KMS-11 (cell line): ENCODE data around the gene SLK.

Experiments used
- H2AFZ ChIP-seq: fragments of 200-600 bp; sonication (generic); 2 replicates; pipeline ENCODE4 v1.6.1; 2016; ENCODE audit warnings: antibody characterized with exemption, mixed run types, low read depth
- H3K27ac ChIP-seq: fragments of 200-600 bp; sonication (generic); 2 replicates; pipeline ENCODE4 v1.6.1; 2016; ENCODE audit warnings: mild to moderate bottlenecking, mixed run types
- H3K27me3 ChIP-seq: fragments of 200-600 bp; sonication (generic); 2 replicates; pipeline ENCODE4 v1.6.1; 2017; ENCODE audit warnings: mild to moderate bottlenecking, low read depth, mixed run types, moderate library complexity; ENCODE audit not compliant: insufficient read depth
- H3K36me3 ChIP-seq: fragments of 200-600 bp; sonication (generic); 2 replicates; pipeline ENCODE4 v1.6.1; 2017; ENCODE audit warnings: mild to moderate bottlenecking, mixed run types; ENCODE audit not compliant: insufficient read depth
- H3K4me1 ChIP-seq: fragments of 200-600 bp; sonication (generic); 2 replicates; pipeline ENCODE4 v1.6.1; 2016; ENCODE audit warnings: mild to moderate bottlenecking, low read depth, mixed run types; ENCODE audit not compliant: poor library complexity, severe bottlenecking
- H3K4me2 ChIP-seq: fragments of 200-600 bp; sonication (generic); 2 replicates; pipeline ENCODE4 v1.7.0; 2016; ENCODE audit warnings: mild to moderate bottlenecking, mixed run types
- H3K4me3 ChIP-seq: fragments of 200-600 bp; sonication (generic); IDR thresholded peaks from 2 replicates; pipeline ENCODE4 v1.6.1; 2017; ENCODE audit warnings: low read depth, low read length, mixed read lengths; ENCODE audit not compliant: insufficient read depth
- H3K79me2 ChIP-seq: fragments of 200-600 bp; sonication (generic); 2 replicates; pipeline ENCODE4 v1.6.1; 2016; ENCODE audit warnings: low read depth, mixed run types; ENCODE audit not compliant: insufficient read depth
- H3K9ac ChIP-seq: fragments of 200-600 bp; sonication (generic); 2 replicates; pipeline ENCODE4 v1.6.1; 2016; ENCODE audit warnings: mild to moderate bottlenecking, mixed run types
- H4K20me1 ChIP-seq: fragments of 200-600 bp; sonication (generic); 2 replicates; pipeline ENCODE4 v1.6.1; 2016; ENCODE audit warnings: mild to moderate bottlenecking, mixed run types; ENCODE audit not compliant: insufficient read depth
- TF ChIP-seq, protein P1 (sequence below): fragments of 200-600 bp; sonication (generic); conservative IDR thresholded peaks from 2 replicates; pipeline ENCODE4 v1.6.1; 2017; ENCODE audit warnings: low read depth, mild to moderate bottlenecking, antibody characterized with exemption, low read length, moderate library complexity, mixed read lengths

Gene SLK

DNA sequence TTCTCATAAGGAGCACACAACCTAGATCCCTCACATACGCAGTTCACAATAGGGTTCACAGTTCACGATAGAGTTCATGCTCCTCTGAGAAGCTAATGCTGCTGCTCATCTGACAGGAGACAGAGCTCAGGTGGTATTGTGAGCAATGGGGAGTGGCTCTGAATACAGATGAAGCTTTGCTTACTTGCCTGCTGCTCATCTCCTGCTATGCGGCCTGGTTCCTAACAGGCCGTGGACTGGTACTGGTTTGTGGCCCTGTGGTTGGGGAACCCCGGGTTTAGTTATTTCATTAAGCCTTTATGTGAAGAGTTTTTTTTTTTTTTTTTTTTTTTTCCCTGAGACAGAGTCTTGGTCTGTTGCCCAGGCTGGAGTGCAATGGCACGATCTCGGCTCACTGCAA, 19.4 kb downstream of the SLK start:
- peaks cover 35% of the 10 kb centered on the region; the same call in 1 of the 2 replicates for H3K79me2 ChIP-seq
- TF ChIP-seq, protein P1, sequence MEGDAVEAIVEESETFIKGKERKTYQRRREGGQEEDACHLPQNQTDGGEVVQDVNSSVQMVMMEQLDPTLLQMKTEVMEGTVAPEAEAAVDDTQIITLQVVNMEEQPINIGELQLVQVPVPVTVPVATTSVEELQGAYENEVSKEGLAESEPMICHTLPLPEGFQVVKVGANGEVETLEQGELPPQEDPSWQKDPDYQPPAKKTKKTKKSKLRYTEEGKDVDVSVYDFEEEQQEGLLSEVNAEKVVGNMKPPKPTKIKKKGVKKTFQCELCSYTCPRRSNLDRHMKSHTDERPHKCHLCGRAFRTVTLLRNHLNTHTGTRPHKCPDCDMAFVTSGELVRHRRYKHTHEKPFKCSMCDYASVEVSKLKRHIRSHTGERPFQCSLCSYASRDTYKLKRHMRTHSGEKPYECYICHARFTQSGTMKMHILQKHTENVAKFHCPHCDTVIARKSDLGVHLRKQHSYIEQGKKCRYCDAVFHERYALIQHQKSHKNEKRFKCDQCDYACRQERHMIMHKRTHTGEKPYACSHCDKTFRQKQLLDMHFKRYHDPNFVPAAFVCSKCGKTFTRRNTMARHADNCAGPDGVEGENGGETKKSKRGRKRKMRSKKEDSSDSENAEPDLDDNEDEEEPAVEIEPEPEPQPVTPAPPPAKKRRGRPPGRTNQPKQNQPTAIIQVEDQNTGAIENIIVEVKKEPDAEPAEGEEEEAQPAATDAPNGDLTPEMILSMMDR, result no peak
- peaks cover 51% of the 10 kb centered on the region for H3K4me1 ChIP-seq

DNA sequence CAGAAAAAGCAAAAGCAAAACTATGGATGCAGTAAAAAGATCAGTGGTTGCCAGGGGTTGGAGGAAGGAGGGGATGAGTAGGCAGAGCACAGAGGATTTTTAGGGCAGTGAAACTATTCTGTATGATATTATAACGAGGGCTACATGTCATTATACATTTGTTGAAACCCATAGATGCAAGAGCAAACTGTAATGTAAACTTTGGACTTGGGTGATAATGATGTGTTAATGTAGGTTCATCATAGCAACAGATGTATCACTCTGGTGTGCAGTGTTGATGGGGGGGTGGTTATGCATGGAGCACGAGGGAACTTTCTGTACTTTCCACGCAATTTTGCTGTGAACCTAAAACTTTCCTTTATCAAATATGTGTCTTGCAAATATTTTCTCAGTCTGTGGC, 23.2 kb downstream of the SLK start:
- Histone ChIP-seq H3K36me3 (no peaks in the 10 kb centered on the region), H3K4me1 (peaks cover 21% of the 10 kb centered on the region), H3K4me2 (no peak overlapping the region), H3K9ac (no peak overlapping the region), H3K27me3 (no peaks in the 10 kb centered on the region), H4K20me1 (no peaks in the 10 kb centered on the region), H3K79me2 (peaks cover 9% of the 10 kb centered on the region; the same call in 1 of the 2 replicates), H2AFZ (no peak overlapping the region), H3K27ac (no peak overlapping the region), H3K4me3 (no peak overlapping the region)
- TF ChIP-seq, protein P1, result no peak

More for the DNA sequence above, 19.4 kb downstream of the SLK start:
- Histone ChIP-seq H3K27me3 (no peaks in the 10 kb centered on the region), H3K4me2 (no peak overlapping the region), H4K20me1 (no peaks in the 10 kb centered on the region), H3K27ac (no peak overlapping the region), H2AFZ (no peak overlapping the region), H3K9ac (no peak overlapping the region), H3K4me3 (no peak overlapping the region), H3K36me3 (no peaks in the 10 kb centered on the region)

DNA sequence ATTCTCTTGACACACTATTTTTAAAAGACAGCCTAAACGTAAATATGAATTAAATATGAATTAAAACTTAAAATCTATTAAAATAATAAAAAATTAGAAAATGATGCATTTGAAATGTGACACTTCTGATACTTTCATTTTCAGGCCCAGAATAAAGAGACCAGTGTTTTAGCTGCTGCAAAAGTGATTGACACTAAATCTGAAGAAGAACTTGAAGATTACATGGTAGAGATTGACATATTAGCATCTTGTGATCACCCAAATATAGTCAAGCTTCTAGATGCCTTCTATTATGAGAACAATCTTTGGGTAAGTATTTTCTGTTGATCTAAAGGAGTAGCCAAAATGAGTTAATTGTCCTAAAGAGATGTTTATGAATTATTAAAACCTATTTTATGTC, 23.6 kb downstream of the SLK start:
- TF ChIP-seq, protein P1, result no peak
- no peaks in the 10 kb centered on the region for H3K36me3 ChIP-seq
- no peak overlapping the region for H3K4me2 ChIP-seq

DNA sequence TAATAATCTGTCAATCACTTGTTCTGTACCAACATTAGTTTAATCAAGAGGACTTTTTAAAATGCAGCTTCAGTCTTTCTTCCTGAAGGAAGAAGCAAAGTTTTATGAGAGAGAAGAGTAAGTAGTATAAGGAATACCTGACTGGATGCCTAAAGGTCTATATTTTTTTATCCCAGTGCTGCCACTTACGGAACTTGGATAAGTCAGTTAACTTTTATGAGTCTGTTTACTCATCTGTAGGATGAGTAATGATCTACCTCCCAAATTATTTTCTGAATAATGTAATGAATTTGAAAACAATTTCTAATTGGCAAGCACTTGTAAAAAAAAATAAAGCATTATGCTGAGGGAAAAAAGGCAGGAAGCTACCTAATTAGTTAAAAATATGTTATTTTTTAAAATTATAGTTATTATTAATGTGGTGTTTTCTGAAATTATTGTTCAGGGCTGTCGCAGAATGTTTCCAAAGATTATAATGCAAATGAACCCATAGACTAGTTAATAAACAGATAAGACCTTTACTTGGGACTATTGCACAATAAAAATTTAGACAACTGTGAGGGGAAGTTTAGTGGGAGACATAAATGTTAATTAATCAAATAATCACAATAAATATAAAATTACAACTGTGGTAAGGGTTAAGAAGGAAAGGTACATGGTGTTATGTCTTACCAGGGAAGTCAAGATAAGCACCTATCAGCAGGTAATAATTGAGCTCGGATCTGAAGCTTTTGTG, 24.6 kb downstream of the SLK start:
- no peaks in the 10 kb centered on the region for H3K36me3 ChIP-seq

More for the DNA sequence above, 23.6 kb downstream of the SLK start:
- peaks cover 17% of the 10 kb centered on the region for H3K4me1 ChIP-seq
- H4K20me1 ChIP-seq, result no peaks in the 10 kb centered on the region
- no peak overlapping the region for H2AFZ ChIP-seq
- H3K4me3 ChIP-seq, result no peak overlapping the region
- H3K27ac ChIP-seq, result no peak overlapping the region
- H3K79me2 ChIP-seq, result peaks cover 9% of the 10 kb centered on the region; the same call in 1 of the 2 replicates
- H3K9ac ChIP-seq, result no peak overlapping the region
- H3K27me3 ChIP-seq, result no peaks in the 10 kb centered on the region

More for the DNA sequence above, 24.6 kb downstream of the SLK start:
- TF ChIP-seq, protein P1, result no peak
- Histone ChIP-seq H3K9ac (no peak overlapping the region), H4K20me1 (no peaks in the 10 kb centered on the region), H3K79me2 (0 out of 2 replicates have a peak, but pooled peaks cover 4% of the 10 kb centered on the region), H3K4me3 (no peak overlapping the region), H3K27me3 (no peaks in the 10 kb centered on the region), H3K27ac (no peak overlapping the region), H2AFZ (no peak overlapping the region), H3K4me1 (peaks cover 7% of the 10 kb centered on the region), H3K4me2 (no peak overlapping the region)
